DOHH2 (cell line): Measurements from ENCODE around the gene FAM209A.

Experiments
- H3F3A ChIP-seq: fragments of 200-600 bp; sonication (generic), shearing (Covaris generic); 2 replicates; pipeline ENCODE4 v1.6.0; 2016; ENCODE audit warnings: antibody characterized with exemption, mild to moderate bottlenecking; ENCODE audit not compliant: control insufficient read depth, insufficient read depth
- H3K27ac ChIP-seq: fragments of 200-600 bp; sonication (generic); 2 replicates; pipeline ENCODE4 v1.5.1; 2014; ENCODE audit warnings: low read depth, mild to moderate bottlenecking, low read length, moderate library complexity
- H3K27me3 ChIP-seq: fragments of 200-600 bp; sonication (generic); 2 replicates; pipeline ENCODE4 v1.6.1; 2014; ENCODE audit warnings: mild to moderate bottlenecking, low read length, mixed read lengths; ENCODE audit not compliant: control insufficient read depth
- H3K36me3 ChIP-seq: fragments of 200-600 bp; sonication (generic); 2 replicates; pipeline ENCODE4 v1.6.1; 2014; ENCODE audit warnings: mild to moderate bottlenecking, low read length, moderate library complexity, mixed read lengths; ENCODE audit not compliant: control insufficient read depth
- H3K4me1 ChIP-seq: fragments of 200-600 bp; sonication (generic); 2 replicates; pipeline ENCODE4 v1.6.1; 2014; ENCODE audit warnings: mild to moderate bottlenecking, low read length, mixed read lengths; ENCODE audit not compliant: control insufficient read depth
- H3K4me2 ChIP-seq: fragments of 200-600 bp; sonication (generic); 2 replicates; pipeline ENCODE4 v1.6.0; 2014; ENCODE audit warnings: mild to moderate bottlenecking, low read length, moderate library complexity
- H3K4me3 ChIP-seq: fragments of 200-600 bp; sonication (generic); 2 replicates; pipeline ENCODE4 v1.5.1; 2014; ENCODE audit warnings: mild to moderate bottlenecking, low read length, mixed read lengths
- H3K79me2 ChIP-seq: fragments of 200-600 bp; sonication (generic); 2 replicates; pipeline ENCODE4 v1.6.1; 2014; ENCODE audit warnings: mild to moderate bottlenecking, low read length, mixed read lengths; ENCODE audit not compliant: control insufficient read depth
- H3K9me2 ChIP-seq: fragments of 200-600 bp; sonication (generic); replicated peaks from 2 replicates; pipeline ENCODE4 v1.6.1; 2014; ENCODE audit warnings: mild to moderate bottlenecking, low read length, mixed read lengths; ENCODE audit not compliant: control insufficient read depth
- H3K9me3 ChIP-seq: fragments of 200-600 bp; sonication (generic); 2 replicates; pipeline ENCODE4 v1.6.1; 2014; ENCODE audit warnings: antibody characterized with exemption, low read length, mixed read lengths; ENCODE audit not compliant: control insufficient read depth, insufficient read depth
- H4K20me1 ChIP-seq: fragments of 200-600 bp; sonication (generic); 2 replicates; pipeline ENCODE4 v1.6.0; 2014; ENCODE audit warnings: low read depth, mild to moderate bottlenecking, antibody characterized with exemption, low read length, moderate library complexity; ENCODE audit not compliant: control insufficient read depth, insufficient read depth
- CTCF ChIP-seq: fragments of 200-600 bp; sonication (generic); IDR thresholded peaks from one replicate; pipeline ENCODE4 v1.5.1; 2014; ENCODE audit warnings: antibody characterized with exemption, mild to moderate bottlenecking, low read depth, low read length; ENCODE audit not compliant: poor library complexity, severe bottlenecking
- EZH2phosphoT487 ChIP-seq: fragments of 200-600 bp; sonication (generic); IDR thresholded peaks from 2 replicates; pipeline ENCODE4 v1.6.1; 2017; ENCODE audit warnings: borderline replicate concordance, mild to moderate bottlenecking, antibody characterized with exemption, low read length, moderate library complexity, mixed read lengths

The FAM209A gene

GRCh38 chr20:56565511-56565910 is 41.0 kb downstream of the FAM209A start:
- no peak for TF ChIP-seq CTCF
- TF ChIP-seq EZH2phosphoT487: no peak

GRCh38 chr20:56566621-56567020 is 42.1 kb downstream of the FAM209A start:
- Histone ChIP-seq H3K4me2 (no peak overlapping the region), H3K9me3 (no peaks in the 10 kb centered on the region)

More at GRCh38 chr20:56565511-56565910, 41.0 kb downstream of the FAM209A start:
- Histone ChIP-seq H3K9me3 (no peaks in the 10 kb centered on the region), H3K4me3 (no peak overlapping the region), H3K79me2 (no peaks in the 10 kb centered on the region), H3F3A (no peaks in the 10 kb centered on the region), H3K4me1 (no peaks in the 10 kb centered on the region), H3K36me3 (no peaks in the 10 kb centered on the region), H4K20me1 (no peaks in the 10 kb centered on the region), H3K4me2 (no peak overlapping the region), H3K9me2 (no peaks in the 10 kb centered on the region), H3K27ac (no peak overlapping the region), H3K27me3 (no peaks in the 10 kb centered on the region)

GRCh38 chr20:56570832-56571231 is 46.3 kb downstream of the FAM209A start:
- TF ChIP-seq EZH2phosphoT487 (no peak), CTCF (no peak)
- H3K27me3 ChIP-seq: no peaks in the 10 kb centered on the region
- H3K9me2 ChIP-seq: no peaks in the 10 kb centered on the region
- no peaks in the 10 kb centered on the region for H3K79me2 ChIP-seq
- no peaks in the 10 kb centered on the region for H3F3A ChIP-seq
- no peak overlapping the region for H3K4me3 ChIP-seq
- no peak overlapping the region for H3K27ac ChIP-seq
- no peaks in the 10 kb centered on the region for H4K20me1 ChIP-seq
- no peaks in the 10 kb centered on the region for H3K9me3 ChIP-seq
- H3K4me1 ChIP-seq: no peaks in the 10 kb centered on the region
- H3K4me2 ChIP-seq: no peak overlapping the region
- no peaks in the 10 kb centered on the region for H3K36me3 ChIP-seq

More at GRCh38 chr20:56566621-56567020, 42.1 kb downstream of the FAM209A start:
- Histone ChIP-seq H3K4me3 (no peak overlapping the region), H3K27ac (no peak overlapping the region), H3K36me3 (no peaks in the 10 kb centered on the region), H3K9me2 (no peaks in the 10 kb centered on the region), H3K27me3 (no peaks in the 10 kb centered on the region), H3K79me2 (no peaks in the 10 kb centered on the region), H3F3A (no peaks in the 10 kb centered on the region), H4K20me1 (no peaks in the 10 kb centered on the region), H3K4me1 (no peaks in the 10 kb centered on the region)
- TF ChIP-seq EZH2phosphoT487: no peak
- no peak for TF ChIP-seq CTCF
